Measurements from ENCODE around the gene EXOC3L1.

Gene EXOC3L1

DNA sequence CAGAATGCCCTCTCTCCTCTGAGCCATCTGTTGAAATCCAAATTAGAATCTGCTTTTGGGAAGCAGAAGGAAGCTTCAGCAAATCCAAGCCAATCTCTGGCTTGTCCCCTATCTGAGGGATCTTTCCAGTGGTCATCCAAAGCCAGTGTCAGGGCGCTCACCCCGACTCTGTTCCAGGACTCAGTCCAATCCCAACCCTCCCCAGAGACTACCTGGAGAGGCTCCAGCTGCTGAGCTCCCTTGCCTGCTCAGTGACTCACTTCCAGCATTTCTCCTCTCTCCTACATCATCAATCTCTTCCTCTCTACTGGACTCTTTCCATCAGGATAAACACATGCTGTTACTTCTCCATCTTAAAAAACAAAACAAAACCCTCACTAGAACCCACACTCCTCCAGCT is 8.6 kb downstream of the EXOC3L1 start:
- no peak for ATAC-seq
- TF ChIP-seq BACH2 (CRISPR knock-in tag; IDR thresholded peaks at IDR 0.05; ENCODE audit: borderline replicate concordance) (no peak), ZNF565 (CRISPR knock-in tag; conservative IDR thresholded peaks at IDR 0.05; ENCODE audit: low read depth) (no peak), TOX (CRISPR knock-in tag; IDR thresholded peaks at IDR 0.05; ENCODE audit: borderline replicate concordance) (no peak), CSDC2 (CRISPR knock-in tag; IDR thresholded peaks at IDR 0.05) (no peak), TCF4 (CRISPR knock-in tag; IDR thresholded peaks at IDR 0.05; ENCODE audit: borderline replicate concordance) (no peak), ISL1 (CRISPR knock-in tag; IDR thresholded peaks at IDR 0.05) (no peak), POU6F1 (CRISPR knock-in tag; IDR thresholded peaks at IDR 0.05; ENCODE audit: borderline replicate concordance, low read depth) (no peak), ARNTL (CRISPR knock-in tag; IDR thresholded peaks at IDR 0.05; ENCODE audit: borderline replicate concordance, low read depth) (no peak), OSR1 (CRISPR knock-in tag; IDR thresholded peaks at IDR 0.05) (no peak), ZNF8 (CRISPR knock-in tag; IDR thresholded peaks at IDR 0.05) (no peak), RARB (CRISPR knock-in tag; IDR thresholded peaks at IDR 0.05) (no peak), PPARA (CRISPR knock-in tag; IDR thresholded peaks at IDR 0.05; ENCODE audit: borderline replicate concordance) (no peak)
- TF ChIP-seq, protein P1, sequence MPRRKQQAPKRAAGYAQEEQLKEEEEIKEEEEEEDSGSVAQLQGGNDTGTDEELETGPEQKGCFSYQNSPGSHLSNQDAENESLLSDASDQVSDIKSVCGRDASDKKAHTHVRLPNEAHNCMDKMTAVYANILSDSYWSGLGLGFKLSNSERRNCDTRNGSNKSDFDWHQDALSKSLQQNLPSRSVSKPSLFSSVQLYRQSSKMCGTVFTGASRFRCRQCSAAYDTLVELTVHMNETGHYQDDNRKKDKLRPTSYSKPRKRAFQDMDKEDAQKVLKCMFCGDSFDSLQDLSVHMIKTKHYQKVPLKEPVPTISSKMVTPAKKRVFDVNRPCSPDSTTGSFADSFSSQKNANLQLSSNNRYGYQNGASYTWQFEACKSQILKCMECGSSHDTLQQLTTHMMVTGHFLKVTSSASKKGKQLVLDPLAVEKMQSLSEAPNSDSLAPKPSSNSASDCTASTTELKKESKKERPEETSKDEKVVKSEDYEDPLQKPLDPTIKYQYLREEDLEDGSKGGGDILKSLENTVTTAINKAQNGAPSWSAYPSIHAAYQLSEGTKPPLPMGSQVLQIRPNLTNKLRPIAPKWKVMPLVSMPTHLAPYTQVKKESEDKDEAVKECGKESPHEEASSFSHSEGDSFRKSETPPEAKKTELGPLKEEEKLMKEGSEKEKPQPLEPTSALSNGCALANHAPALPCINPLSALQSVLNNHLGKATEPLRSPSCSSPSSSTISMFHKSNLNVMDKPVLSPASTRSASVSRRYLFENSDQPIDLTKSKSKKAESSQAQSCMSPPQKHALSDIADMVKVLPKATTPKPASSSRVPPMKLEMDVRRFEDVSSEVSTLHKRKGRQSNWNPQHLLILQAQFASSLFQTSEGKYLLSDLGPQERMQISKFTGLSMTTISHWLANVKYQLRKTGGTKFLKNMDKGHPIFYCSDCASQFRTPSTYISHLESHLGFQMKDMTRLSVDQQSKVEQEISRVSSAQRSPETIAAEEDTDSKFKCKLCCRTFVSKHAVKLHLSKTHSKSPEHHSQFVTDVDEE (CRISPR knock-in tag; IDR thresholded peaks at IDR 0.05): no peak
- TF ChIP-seq, protein P2, sequence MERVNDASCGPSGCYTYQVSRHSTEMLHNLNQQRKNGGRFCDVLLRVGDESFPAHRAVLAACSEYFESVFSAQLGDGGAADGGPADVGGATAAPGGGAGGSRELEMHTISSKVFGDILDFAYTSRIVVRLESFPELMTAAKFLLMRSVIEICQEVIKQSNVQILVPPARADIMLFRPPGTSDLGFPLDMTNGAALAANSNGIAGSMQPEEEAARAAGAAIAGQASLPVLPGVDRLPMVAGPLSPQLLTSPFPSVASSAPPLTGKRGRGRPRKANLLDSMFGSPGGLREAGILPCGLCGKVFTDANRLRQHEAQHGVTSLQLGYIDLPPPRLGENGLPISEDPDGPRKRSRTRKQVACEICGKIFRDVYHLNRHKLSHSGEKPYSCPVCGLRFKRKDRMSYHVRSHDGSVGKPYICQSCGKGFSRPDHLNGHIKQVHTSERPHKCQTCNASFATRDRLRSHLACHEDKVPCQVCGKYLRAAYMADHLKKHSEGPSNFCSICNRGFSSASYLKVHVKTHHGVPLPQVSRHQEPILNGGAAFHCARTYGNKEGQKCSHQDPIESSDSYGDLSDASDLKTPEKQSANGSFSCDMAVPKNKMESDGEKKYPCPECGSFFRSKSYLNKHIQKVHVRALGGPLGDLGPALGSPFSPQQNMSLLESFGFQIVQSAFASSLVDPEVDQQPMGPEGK (CRISPR knock-in tag; IDR thresholded peaks at IDR 0.05; ENCODE audit: borderline replicate concordance): no peak

GRCh38 chr16:67180166-67180565 is 9.8 kb downstream of the EXOC3L1 start:
- ATAC-seq: no peak
- TF ChIP-seq, protein P1 (CRISPR knock-in tag; IDR thresholded peaks at IDR 0.05): no peak
- TF ChIP-seq CSDC2 (CRISPR knock-in tag; IDR thresholded peaks at IDR 0.05): no peak
- no peak for TF ChIP-seq ISL1 (CRISPR knock-in tag; IDR thresholded peaks at IDR 0.05)
- TF ChIP-seq, protein P2 (CRISPR knock-in tag; IDR thresholded peaks at IDR 0.05; ENCODE audit: borderline replicate concordance): no peak
- no peak for TF ChIP-seq PPARA (CRISPR knock-in tag; IDR thresholded peaks at IDR 0.05; ENCODE audit: borderline replicate concordance)
- TF ChIP-seq ESRRG (CRISPR knock-in tag; IDR thresholded peaks at IDR 0.05): no peak
- TF ChIP-seq, protein P3, sequence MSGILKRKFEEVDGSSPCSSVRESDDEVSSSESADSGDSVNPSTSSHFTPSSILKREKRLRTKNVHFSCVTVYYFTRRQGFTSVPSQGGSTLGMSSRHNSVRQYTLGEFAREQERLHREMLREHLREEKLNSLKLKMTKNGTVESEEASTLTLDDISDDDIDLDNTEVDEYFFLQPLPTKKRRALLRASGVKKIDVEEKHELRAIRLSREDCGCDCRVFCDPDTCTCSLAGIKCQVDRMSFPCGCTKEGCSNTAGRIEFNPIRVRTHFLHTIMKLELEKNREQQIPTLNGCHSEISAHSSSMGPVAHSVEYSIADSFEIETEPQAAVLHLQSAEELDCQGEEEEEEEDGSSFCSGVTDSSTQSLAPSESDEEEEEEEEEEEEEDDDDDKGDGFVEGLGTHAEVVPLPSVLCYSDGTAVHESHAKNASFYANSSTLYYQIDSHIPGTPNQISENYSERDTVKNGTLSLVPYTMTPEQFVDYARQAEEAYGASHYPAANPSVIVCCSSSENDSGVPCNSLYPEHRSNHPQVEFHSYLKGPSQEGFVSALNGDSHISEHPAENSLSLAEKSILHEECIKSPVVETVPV (CRISPR knock-in tag; IDR thresholded peaks at IDR 0.05): no peak
- no peak for TF ChIP-seq OSR1 (CRISPR knock-in tag; IDR thresholded peaks at IDR 0.05)

Data from SK-N-SH treated with all-trans-retinoic acid at 6 μM for 48 hours (cell line).